Measurements from ENCODE around the gene TLE4. TPM values are rescaled to one million over a fixed set of nuclear protein-coding genes. Genes with fewer than 3 reads are reported as not detected.

TLE4 gene
- total and polyA plus RNA-seq, 2 of the 4 experiments (the other 2 are of a cell fraction) = 68.0 to 78.1 TPM

DNA sequence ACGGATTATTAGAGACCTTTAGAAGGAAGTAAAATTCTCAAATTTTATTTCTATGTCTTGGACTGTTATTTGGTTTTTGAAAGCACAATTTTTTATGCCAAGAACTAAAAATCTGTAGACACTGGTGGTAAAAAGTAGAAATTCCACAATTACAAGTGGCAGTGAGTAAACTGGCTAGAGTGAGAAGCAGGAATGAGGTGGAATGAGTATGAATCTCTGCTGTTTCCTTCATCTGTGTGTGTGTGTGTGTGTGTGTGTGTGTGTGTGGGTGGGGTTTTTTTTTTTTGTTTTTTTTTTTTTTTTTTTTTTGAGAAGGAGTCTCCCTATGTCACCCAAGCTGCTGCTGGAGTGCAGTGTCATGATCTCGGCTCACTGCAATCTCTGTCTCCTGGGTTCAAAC lies 94.2 kb downstream of the TLE4 start:
- Histone ChIP-seq H3K79me1 (ENCODE audit: low read depth in 1 of 2, low read length in 2 of 2) (peaks cover 13 to 50% of the 10 kb centered on the region in 2 experiments), H2BK15ac (ENCODE audit: low read depth, low read length) (no peak overlapping the region), H3K36me3 (ENCODE audit: control insufficient read depth, insufficient read depth, low read length) (no peaks in the 10 kb centered on the region; the same call in 1 of the 2 replicates), H4K5ac (ENCODE audit: low read depth, low read length) (no peak overlapping the region), H4K91ac (ENCODE audit: insufficient read depth, low read depth, low read length) (no peak overlapping the region), H3K14ac (replicated peaks; ENCODE audit: low read depth, low read length) (no peak overlapping the region), H4K8ac (ENCODE audit: low read depth in 2 of 2, low read length in 2 of 2) (no peak overlapping the region), H3K4me2 (ENCODE audit: low read depth, low read length) (no peak overlapping the region), H3K23ac (ENCODE audit: low read depth, low read length) (no peak overlapping the region), H3K27me3 (ENCODE audit: control insufficient read depth, insufficient read depth, low read length) (no peaks in the 10 kb centered on the region), H3K4ac (ENCODE audit: low read depth, low read length) (no peak overlapping the region), H2BK120ac (ENCODE audit: low read depth, low read length) (no peak overlapping the region), H4K20me1 (ENCODE audit: insufficient read depth, low read length) (no peaks in the 10 kb centered on the region), H2AK5ac (ENCODE audit: low read depth, low read length) (no peak overlapping the region), H3K9me3 (ENCODE audit: control insufficient read depth, insufficient read depth, low read length) (no peaks in the 10 kb centered on the region), H2BK5ac (ENCODE audit: low read depth, low read length, poor library complexity, severe bottlenecking) (no peak overlapping the region), H3K9me1 (ENCODE audit: insufficient read depth, low read length) (peaks cover 17% of the 10 kb centered on the region), H3K9ac (ENCODE audit: low read depth, low read length) (no peak overlapping the region), H2BK20ac (ENCODE audit: low read depth, low read length) (no peak overlapping the region), H2AFZ (replicated peaks; ENCODE audit: low read length, poor library complexity) (no peak overlapping the region), H3K27ac (ENCODE audit: insufficient read depth, low read length) (no peak overlapping the region), H3K4me1 (ENCODE audit: control insufficient read depth, insufficient read depth, low read length) (peaks cover 18% of the 10 kb centered on the region), H3K4me3 (ENCODE audit: insufficient read depth, low read depth, low read length) (no peak overlapping the region), H3K18ac (ENCODE audit: low read depth, low read length) (no peak overlapping the region), H2AK9ac (replicated peaks; ENCODE audit: low read depth, low read length, poor library complexity) (no peak overlapping the region), H3K56ac (ENCODE audit: extremely low read depth, insufficient read depth, low read length) (no peak overlapping the region)
- WGBS, 2 experiments (ENCODE audit: extremely low coverage in 2 of 2, insufficient read length in 1 of 2) = no CpG with 5 or more reads among the region's 2 CpGs
- BruUV-seq (replicated peaks) = no TSS peak
- TF ChIP-seq, protein P1, sequence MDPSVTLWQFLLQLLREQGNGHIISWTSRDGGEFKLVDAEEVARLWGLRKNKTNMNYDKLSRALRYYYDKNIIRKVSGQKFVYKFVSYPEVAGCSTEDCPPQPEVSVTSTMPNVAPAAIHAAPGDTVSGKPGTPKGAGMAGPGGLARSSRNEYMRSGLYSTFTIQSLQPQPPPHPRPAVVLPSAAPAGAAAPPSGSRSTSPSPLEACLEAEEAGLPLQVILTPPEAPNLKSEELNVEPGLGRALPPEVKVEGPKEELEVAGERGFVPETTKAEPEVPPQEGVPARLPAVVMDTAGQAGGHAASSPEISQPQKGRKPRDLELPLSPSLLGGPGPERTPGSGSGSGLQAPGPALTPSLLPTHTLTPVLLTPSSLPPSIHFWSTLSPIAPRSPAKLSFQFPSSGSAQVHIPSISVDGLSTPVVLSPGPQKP (IDR thresholded peaks at IDR 0.05; ENCODE audit: borderline replicate concordance, low read depth, low read length) = no peak
- no peak for TF ChIP-seq MAFK (IDR thresholded peaks at IDR 0.05; ENCODE audit: low read depth, low read length)
- TF ChIP-seq CEBPB (IDR thresholded peaks at IDR 0.05; ENCODE audit: low read depth, low read length) = no peak
- TF ChIP-seq NFE2L2 (IDR thresholded peaks at IDR 0.05; ENCODE audit: low read depth, low read length) = no peak
- no peak for TF ChIP-seq RFX5 (IDR thresholded peaks at IDR 0.05; ENCODE audit: low read depth, low read length)
- no peak for TF ChIP-seq USF2 (IDR thresholded peaks at IDR 0.05; ENCODE audit: low read depth, low read length)
- ChIA-PET CTCF (interaction anchor here (0.8 kb wide), 1 partner anchor 15 kb away, joined by 4 read pairs; no protein-coding TSS in a partner anchor), POLR2A (ENCODE audit: unreplicated experiment) (interaction anchor here (0.6 kb wide), 1 partner anchor 8 kb away, joined by 4 read pairs; no protein-coding TSS in a partner anchor)
- in situ Hi-C loops (cut with MboI; ENCODE audit: low sequenced_read_pairs) = no loop called here
- DNase-seq (no peak), ATAC-seq (ENCODE audit: low read depth) (no peak)
- intact Hi-C loops (cut with micrococcal nuclease) = no loop called here
- dilution Hi-C loops (cut with HindIII; ENCODE audit: low sequenced_read_pairs, unreplicated experiment) = no loop called here

Data from IMR-90 (cell line).